K562 (cell line): ENCODE data around the gene SCAPER. TPM values are rescaled to one million over a fixed set of nuclear protein-coding genes. Genes with fewer than 3 reads are reported as not detected.

Experiments
- ARHGAP35 ChIP-seq: fragments of 450-650 bp; IDR thresholded peaks from 2 replicates; pipeline ENCODE4 v1.6.1; 2018; ENCODE audit not compliant: partially characterized antibody
- ASH1L ChIP-seq: fragments of 450-650 bp; IDR thresholded peaks from 2 replicates; pipeline ENCODE4 v1.6.1; 2018; ENCODE audit warnings: borderline replicate concordance, mild to moderate bottlenecking, low read depth; ENCODE audit not compliant: partially characterized antibody
- BRD4 ChIP-seq: fragments of 200-600 bp; sonication (generic); IDR thresholded peaks from 2 replicates; pipeline ENCODE4 v1.6.1; 2017; ENCODE audit warnings: inconsistent platforms
- CREB1 ChIP-seq, 2 experiments: sonication (generic) in 1 of 2; formaldehyde crosslinking in 1 of 2; IDR thresholded peaks; 2 replicates each; pipeline versions ENCODE4 v1.6.1 to v1.8.0; 2012 to 2022; ENCODE audit warnings: inconsistent platforms in 1 of 2, mild to moderate bottlenecking in 1 of 2, missing genetic modification reagents in 1 of 2, moderate library complexity in 1 of 2
- CREB5 ChIP-seq: fragments of 250-450 bp; sonication (Bioruptor Pico); IDR thresholded peaks from 2 replicates; pipeline ENCODE4 v1.5.0; 2020; ENCODE audit warnings: mild to moderate bottlenecking
- ELF2 ChIP-seq: fragments of 250-450 bp; sonication (Bioruptor Pico); IDR thresholded peaks from 2 replicates; pipeline ENCODE4 v1.5.0; 2021; ENCODE audit warnings: mild to moderate bottlenecking
- ETV1 ChIP-seq: fragments of 450-650 bp; conservative IDR thresholded peaks from 2 replicates; pipeline ENCODE4 v1.6.1; 2016; ENCODE audit warnings: missing genetic modification characterization, control low read depth, low read depth, missing compliant biosample characterization
- FOSL1 ChIP-seq: fragments of 200-800 bp; sonication (Bioruptor generic); conservative IDR thresholded peaks from 2 replicates; pipeline ENCODE4 v1.6.1; 2016; ENCODE audit warnings: missing genetic modification characterization, missing compliant biosample characterization
- IFI16 ChIP-seq: fragments of 250-450 bp; sonication (Bioruptor Pico); IDR thresholded peaks from 2 replicates; pipeline ENCODE4 v2.1.2; 2022; ENCODE audit warnings: mild to moderate bottlenecking, inconsistent platforms
- KLF6 ChIP-seq: fragments of 250-450 bp; sonication (Bioruptor Pico); IDR thresholded peaks from 2 replicates; pipeline ENCODE4 v1.4.0; 2020; ENCODE audit warnings: mild to moderate bottlenecking, moderate library complexity, borderline replicate concordance
- PHB2 ChIP-seq: fragments of 450-650 bp; IDR thresholded peaks from 2 replicates; pipeline ENCODE4 v1.6.1; 2017; ENCODE audit warnings: low read depth
- POLR3G ChIP-seq: IDR thresholded peaks from 2 replicates; pipeline ENCODE4 v1.6.1; 2011; ENCODE audit not compliant: insufficient read length, insufficient replicate concordance; ENCODE audit errors: extremely low read depth
- SIN3A ChIP-seq, 2 experiments: fragments of 150-350 bp in 1 of 2; IDR thresholded peaks; 2 replicates each; pipeline ENCODE4 v1.6.1; 2011 to 2016; ENCODE audit warnings: borderline replicate concordance in 2 of 2, low read depth in 2 of 2, low read length in 2 of 2, mild to moderate bottlenecking in 2 of 2, moderate library complexity in 2 of 2; ENCODE audit not compliant: control insufficient read depth in 1 of 2
- SMARCB1 ChIP-seq: IDR thresholded peaks from 2 replicates; pipeline ENCODE4 v1.6.1; 2011; ENCODE audit warnings: improper control_type of control experiment, low read depth; ENCODE audit not compliant: insufficient read length
- SRSF7 ChIP-seq: fragments of 200-400 bp; formaldehyde crosslinking; optimal IDR thresholded peaks from 2 replicates; pipeline ENCODE3; 2017; ENCODE audit warnings: mild to moderate bottlenecking, low read depth, low read length
- STAT5B ChIP-seq: fragments of 250-450 bp; sonication (Bioruptor Pico); IDR thresholded peaks from 2 replicates; pipeline ENCODE4 v1.8.0; 2021; ENCODE audit warnings: mild to moderate bottlenecking, inconsistent platforms
- TSHZ1 ChIP-seq: fragments of 250-450 bp; sonication (Bioruptor Pico); IDR thresholded peaks from 2 replicates; pipeline ENCODE4 v1.4.0; 2020; ENCODE audit warnings: mild to moderate bottlenecking, moderate library complexity
- ZBTB2 ChIP-seq: fragments of 450-650 bp; IDR thresholded peaks from 2 replicates; pipeline ENCODE4 v1.6.1; 2016; ENCODE audit warnings: antibody characterized with exemption
- ZBTB8A ChIP-seq: fragments of 450-650 bp; IDR thresholded peaks from 2 replicates; pipeline ENCODE4 v1.6.1; 2018; ENCODE audit warnings: mild to moderate bottlenecking, moderate library complexity; ENCODE audit not compliant: partially characterized antibody
- ZNF274 ChIP-seq: IDR thresholded peaks from 2 replicates; pipeline ENCODE4 v1.6.1; 2011; ENCODE audit warnings: low read depth, mild to moderate bottlenecking, low read length, moderate library complexity, borderline replicate concordance
- ZNF696 ChIP-seq: fragments of 250-450 bp; sonication (Bioruptor Pico); conservative IDR thresholded peaks from 2 replicates; pipeline ENCODE4 v1.4.0; 2020; ENCODE audit warnings: mild to moderate bottlenecking, moderate library complexity
- ZNF766 ChIP-seq: fragments of 200-800 bp; sonication (Bioruptor generic); conservative IDR thresholded peaks from 2 replicates; pipeline ENCODE4 v1.6.1; 2016; ENCODE audit warnings: missing genetic modification characterization, missing compliant biosample characterization
- polyA plus RNA-seq, 8 experiments: library from polyadenylated mRNA; depleted of rRNA in 4 of 8; stranded (reverse) in 5 of 8; unstranded in 3 of 8; fragments of >200 nt; fragmentation: Nextera tagmentation in 2 of 8; fragmentation: Illumina TruSeq in 1 of 8; extraction: Ambion mirVana in 2 of 8; extraction: Trizol in 1 of 8; gene quantifications; 2 replicates each; pipeline versions ENCODE4 v1.2.1 to v1.2.3, GENCODE V29; 2011 to 2014; ENCODE audit warnings: inconsistent platforms in 1 of 8, missing spikeins in 1 of 8
- total RNA-seq, 7 experiments: library from RNA; depleted of rRNA in 6 of 7; stranded (reverse); fragments of >200 nt in 6 of 7; fragmentation: Illumina TruSeq in 2 of 7; extraction: Trizol in 2 of 7; gene quantifications; 2 replicates each; pipeline versions ENCODE4 v1.2.1 to v1.2.3, GENCODE V29; 2011 to 2021; ENCODE audit warnings: low replicate concordance in 1 of 7

SCAPER gene
- total and polyA plus RNA-seq, 9 of the 15 experiments (the other 6 are each of a cell fraction or from before 2014, with no cell fraction given), result 1.3 to 5.7 (median 3.2) TPM

GRCh38 chr15:76931397-76932134 lies 26.4 kb upstream of the SCAPER start, which contains the start of gene RCN2 (continued):
- TF ChIP-seq CREB1 (IDR thresholded peaks at IDR 0.05) (peak; percentile 45; the same call in 1 of the 2 replicates), CREB1 (CRISPR knock-in tag; IDR thresholded peaks at IDR 0.05) (peak; percentile 44; the same call in 1 of the 2 replicates), IFI16 (no peak), CREB5 (no peak), ASH1L (peak; percentile 77), POLR3G (no peak), ZNF274 (no peak), STAT5B (no peak), ZNF766 (CRISPR knock-in tag) (no peak), TSHZ1 (CRISPR knock-in tag) (no peak), SRSF7 (no peak), PHB2 (no peak), SIN3A (IDR thresholded peaks at IDR 0.05; ENCODE audit: borderline replicate concordance in 2 of 2, control insufficient read depth in 1 of 2, low read depth in 2 of 2, low read length in 2 of 2) (peak in 1 of 2 experiments; percentile 51; a peak in 2 of 4 replicates), FOSL1 (no peak), BRD4 (no peak), ETV1 (tag) (no peak), ZBTB2 (no peak), SMARCB1 (no peak), ZBTB8A (no peak), ZNF696 (CRISPR knock-in tag) (no peak), ELF2 (CRISPR knock-in tag) (no peak), ARHGAP35 (no peak), KLF6 (no peak)
